SK-N-DZ (cell line): ENCODE measurements around the gene UCN3. TPM values are rescaled to one million over a fixed set of nuclear protein-coding genes. Genes with fewer than 3 reads are reported as not detected.

ENCODE experiments used
- DNase-seq: peaks from one replicate; pipeline ENCODE4 v3.0.0-alpha.2; 2015; ENCODE audit warnings: low spot score
- polyA plus RNA-seq, 2 experiments: library from polyadenylated mRNA; depleted of rRNA; stranded (reverse); fragments of >200 nt; gene quantifications; 2 replicates each; pipeline ENCODE4 v1.2.3, GENCODE V29; 2014

Gene UCN3, protein sequence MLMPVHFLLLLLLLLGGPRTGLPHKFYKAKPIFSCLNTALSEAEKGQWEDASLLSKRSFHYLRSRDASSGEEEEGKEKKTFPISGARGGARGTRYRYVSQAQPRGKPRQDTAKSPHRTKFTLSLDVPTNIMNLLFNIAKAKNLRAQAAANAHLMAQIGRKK
- not detected in 2 replicates for polyA plus RNA-seq (2014; cell fraction: cytosol; rRNA removed)
- polyA plus RNA-seq (2014; cell fraction: nucleus; rRNA removed): not detected in 2 replicates

DNA sequence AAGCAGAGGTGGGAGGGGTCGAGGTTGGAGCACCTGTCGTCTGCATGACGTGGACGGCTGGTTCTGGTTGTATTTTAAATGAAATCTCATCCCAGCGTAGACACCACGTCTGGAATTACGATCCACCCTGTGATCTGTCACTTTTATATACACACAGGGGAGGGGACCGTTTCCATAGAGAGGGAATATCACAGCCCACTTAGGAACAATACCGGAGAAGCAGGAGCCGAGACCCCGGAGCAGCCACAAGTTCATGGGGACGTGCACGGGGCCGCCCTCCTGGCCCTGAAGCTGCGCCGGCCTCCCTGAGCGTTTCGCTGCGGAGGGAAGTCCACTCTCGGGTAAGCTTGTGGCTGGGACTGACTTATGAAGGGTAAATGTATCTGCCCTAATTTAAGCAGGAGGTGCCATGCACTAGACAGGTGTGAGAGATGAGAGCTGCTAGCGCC, at the start of gene UCN3:
Gene UCN3, plus strand, starts transcription at position 77 of the 449 bp plus-strand sequence. CDS start 8,755 bp downstream, outside the sequence.
- no peak for DNase-seq

DNA sequence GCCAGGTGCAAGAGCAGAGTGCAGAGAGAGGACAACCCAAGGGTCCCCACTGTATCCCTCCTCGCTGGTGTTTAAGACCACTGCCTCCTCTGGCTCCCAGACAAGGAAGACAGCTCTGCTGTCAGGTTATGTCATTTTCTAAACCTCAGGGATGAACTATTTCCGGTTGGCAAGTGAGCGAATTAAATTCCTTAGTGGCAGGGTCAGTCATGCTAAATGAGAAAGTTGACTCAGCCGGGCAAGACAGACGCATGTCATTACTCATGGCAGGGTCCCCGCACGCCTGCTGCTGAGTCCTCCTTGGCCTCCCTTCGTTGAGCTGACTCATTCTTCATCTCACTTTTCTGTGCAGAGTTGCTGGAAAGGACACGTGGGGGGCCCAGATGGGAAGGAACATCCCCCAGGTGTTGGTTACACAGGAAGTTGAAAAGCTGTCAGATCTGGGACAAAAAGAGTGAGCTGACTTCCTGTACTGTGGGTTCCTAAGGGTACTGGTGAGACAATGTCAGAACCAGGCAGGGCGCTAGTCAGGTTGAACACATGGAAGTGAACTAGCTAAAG, 47.1 kb upstream of the UCN3 start:
- DNase-seq: no peak

DNA sequence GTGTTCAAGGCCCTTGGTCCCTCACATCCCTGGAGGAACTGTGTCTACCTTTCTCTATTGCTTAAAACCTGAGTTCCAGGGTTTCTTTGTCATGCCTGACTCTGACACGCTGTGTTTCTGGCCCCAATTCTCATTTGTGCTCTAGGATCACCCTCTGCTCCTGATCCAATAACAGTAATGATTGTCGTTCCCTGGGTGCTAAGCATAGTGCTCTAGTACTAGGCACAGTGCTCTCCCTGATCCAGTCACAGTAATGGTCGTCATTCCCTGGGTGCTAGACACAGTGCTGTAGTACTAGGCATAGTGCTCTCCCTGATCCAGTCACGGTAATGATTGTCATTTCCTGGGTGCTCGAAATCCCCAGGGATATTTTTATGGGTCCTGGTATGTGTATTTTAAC, 46.6 kb upstream of the UCN3 start:
- DNase-seq: no peak

DNA sequence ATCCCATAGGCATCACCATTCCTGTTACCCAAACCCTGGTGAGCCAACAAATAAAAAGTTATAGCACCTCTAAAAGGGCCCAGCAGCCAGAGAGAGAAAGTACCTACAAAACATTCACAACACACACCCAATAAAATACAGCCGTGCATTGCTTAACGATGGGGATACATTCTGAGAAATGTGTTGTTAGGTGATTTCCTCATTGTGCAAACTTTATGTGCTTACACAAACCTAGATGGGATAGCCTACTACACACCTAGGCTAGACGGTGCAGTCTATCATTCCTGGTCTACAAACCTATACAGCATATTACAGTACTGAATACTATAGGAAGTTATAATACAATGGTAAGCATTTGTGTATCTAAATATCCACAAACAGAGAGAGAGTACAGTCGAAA, 44.9 kb upstream of the UCN3 start:
- no peak for DNase-seq

DNA sequence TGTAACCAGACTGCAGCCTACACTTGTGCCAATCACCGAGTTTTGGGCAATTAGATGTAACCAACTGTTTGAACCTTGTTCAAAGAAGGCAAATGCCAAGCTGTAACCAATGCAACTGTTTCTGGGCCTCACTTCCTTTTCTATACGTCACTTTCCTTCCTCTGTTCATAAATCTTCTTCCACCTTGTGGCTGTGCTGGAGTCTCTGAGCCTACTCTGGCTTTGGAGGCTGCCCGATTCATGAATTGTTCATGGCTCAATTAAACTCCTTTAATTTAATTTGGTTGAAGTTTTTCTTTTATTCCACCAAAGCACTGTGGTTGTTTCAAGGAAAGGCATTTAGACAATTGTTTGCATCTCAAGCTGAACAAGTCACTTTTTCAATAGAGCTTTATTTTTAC, 43.5 kb upstream of the UCN3 start:
- no peak for DNase-seq

DNA sequence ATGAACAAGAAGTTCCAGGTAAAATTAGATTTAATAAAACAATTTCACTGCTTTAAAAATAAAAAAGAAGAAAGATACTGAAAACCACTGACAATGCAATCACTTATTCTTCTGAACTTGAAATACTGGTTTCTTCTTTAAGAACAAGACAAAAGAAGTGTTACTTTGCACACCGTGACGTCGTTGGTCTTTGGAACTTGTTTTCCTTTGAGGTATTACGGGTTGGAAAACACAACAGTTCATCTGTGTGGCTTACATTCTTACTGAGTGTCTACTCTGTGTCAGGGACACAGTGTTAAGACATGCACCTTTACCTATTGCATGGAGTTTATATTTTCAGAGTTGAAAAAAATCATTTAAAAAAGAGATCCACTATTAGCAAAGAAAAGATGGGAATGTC, 41.3 kb upstream of the UCN3 start:
- no peak for DNase-seq

DNA sequence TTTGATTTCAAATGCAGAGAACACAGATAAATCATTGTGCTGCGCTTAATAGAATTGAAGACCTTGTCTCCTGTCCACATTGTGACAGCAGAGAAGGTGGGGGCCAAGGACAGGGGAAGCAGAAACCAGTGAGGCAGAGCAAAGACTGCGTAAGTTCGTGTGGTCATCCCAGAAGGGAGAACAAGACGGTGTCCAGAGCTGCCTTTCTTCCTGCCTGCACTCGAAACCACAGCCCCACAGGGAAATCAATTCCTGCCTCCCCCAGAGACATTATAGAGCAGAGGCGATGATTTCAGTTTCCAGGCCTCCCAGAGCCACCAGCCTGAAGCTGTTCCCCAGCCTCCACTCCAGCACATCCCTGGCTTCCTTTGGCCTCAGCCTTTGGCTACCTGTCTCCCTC, 39.7 kb upstream of the UCN3 start:
- peak; percentile 70 for DNase-seq

DNA sequence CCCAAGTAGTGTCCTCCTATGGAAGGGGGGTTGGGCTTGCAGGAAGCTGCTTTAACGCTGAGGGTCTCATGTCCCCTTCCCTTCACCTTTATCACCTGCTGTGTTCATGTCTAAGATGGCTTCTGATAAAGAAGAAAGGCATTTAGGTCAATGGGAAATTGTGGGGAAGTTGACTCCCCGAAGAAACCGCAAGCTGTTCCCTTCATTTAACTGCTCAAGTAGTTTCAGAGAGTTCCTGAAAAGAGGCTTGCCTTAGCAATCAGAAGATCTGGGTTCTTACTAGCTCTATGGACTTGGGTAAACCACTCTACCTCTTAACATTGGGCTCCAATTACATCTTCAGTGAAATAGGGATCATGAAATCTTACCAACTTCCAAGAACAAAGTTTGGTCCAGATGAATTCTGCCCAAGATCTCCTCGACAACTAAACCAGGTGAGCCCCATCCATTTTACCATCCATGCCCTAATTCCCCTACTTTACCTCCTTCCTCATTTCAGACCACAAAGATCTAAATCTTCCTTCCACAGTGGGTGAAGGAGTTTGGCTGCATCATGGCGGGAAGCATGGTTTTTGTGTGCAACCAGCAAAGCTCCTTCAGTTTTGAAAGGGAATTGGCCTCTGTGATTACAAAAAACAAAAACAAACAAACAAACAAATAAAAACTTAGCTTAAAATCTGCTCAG, 30.4 kb upstream of the UCN3 start:
- no peak for DNase-seq

DNA sequence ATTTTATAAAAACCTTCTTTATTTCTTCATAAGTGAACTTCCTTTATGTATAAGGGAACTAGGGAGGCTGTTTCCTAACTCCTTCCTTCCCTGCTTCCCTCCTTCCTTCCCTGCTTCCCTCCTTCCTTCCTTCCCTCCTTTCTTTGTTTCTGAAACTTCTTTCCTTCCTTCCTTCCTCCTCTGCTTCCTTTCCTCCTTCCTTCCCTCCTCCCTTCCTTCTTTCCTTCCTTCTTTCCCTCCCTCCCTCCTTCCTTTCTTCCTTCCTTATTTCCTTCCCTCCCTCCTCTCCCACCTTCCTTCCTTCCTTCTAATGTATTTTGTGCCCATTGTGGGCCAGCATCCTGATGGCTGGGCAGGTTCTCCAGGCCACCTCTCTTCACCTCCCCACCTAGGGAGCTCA, 26.8 kb upstream of the UCN3 start:
- DNase-seq: no peak

DNA sequence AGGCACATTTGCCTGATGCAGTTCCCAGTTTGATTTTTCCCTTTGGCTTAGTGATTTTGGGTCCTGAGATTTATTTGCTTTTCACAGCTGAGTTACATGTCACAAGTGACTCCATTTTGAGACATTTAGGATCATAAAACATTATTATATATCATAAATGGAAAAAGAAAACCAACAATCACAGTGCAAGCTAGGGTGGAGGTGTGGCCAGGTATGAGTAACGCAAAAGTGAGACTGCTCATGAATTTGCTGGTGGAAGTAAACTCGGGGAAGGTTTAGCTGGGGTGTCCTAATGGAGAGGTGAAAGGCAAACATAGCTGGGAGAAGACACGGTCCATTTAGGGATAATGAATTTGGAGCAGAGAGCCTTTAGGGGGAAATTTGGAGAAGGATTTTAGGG, 21.7 kb upstream of the UCN3 start:
- DNase-seq: no peak

DNA sequence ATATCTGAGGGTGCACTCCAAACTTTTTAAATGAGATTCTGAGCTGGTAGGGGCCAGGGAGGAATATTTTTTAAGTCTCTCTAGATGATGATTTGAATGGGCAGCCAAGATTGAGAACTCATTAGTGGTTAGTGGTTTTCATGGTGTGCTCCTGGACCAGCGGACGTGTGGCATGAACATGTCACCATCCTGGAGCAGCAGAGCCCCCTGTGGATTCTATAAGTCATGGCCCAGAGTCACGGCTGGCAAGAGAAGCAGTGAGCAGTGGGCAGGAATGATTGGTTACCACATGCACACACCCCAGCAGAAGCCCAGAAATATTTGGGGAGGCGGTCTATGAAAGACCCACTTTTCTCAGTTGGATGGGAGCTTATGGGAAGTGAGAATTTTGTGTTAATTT, 21.2 kb upstream of the UCN3 start:
- DNase-seq: no peak

DNA sequence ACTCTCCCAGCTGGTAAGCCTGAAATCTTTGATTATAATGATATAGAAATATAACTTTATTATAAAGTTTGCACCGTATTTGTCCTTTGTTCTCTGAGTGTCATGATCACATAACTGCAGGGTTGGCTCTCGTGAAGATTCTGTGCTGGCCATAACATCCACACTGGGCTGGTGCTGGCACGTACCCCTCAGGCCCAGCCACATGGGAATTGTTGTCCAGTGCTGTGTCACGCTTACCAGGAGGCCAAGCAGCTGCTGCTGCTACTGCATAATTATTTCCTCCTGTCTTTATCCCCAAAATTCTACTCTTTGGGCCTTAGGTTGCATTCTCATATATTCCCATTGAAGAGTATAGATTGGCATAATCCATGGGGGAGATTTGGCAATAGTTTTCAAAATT, 20.8 kb upstream of the UCN3 start:
- no peak for DNase-seq

DNA sequence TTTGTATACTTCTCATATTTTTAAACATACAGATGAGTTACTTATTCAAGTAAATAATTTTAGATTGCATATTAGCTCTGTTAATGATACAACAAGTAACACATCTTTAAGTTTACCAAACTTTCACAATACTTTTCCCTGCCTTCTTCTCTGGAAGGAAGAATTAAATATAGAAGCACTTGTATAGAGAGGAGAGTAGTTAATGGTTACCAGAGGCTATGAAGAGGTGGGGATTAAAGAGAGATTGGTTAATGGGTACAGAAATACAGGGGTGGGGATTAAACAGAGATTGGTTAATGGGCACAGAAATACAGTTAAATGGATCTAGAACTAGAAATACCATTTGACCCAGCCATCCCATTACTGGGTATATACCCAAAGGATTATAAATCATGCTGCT, 20.0 kb upstream of the UCN3 start:
- DNase-seq: no peak

DNA sequence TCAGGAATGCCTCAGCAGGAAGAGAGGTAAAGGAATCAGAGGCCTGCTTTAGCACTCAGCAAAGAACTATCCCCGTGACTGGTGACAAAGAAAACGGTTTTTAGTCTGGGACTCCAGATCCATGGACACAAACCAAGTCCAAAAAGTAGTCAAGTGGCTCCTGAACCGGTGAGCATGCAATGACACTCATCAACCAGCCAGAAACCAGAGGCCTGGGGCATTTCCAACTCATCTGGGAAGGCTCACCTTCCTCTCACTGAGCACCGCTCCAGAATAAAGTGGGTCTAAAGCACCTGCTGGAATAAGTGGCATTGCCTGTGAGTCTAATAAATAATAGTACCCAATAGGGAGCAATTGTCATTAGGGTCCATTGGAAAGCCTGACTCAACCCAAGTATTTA, 17.9 kb upstream of the UCN3 start:
- DNase-seq: no peak

DNA sequence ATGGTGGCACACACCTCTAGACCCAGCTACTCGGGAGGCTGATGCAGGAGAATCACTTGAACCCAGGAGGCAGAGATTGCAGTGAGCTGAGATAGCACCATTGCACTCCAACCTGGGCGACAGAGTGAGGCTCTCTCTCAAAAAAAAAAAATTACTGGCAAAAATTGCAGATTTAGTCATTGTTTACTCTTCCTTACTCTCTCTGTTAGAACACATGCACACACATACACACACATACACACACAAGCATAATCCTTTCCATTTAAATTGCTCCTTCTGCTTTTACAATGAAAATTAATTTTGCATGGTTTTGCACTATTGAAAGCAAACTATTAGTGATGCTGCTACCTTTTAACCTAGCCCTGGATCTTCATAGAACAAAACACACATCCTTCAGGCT, 15.4 kb upstream of the UCN3 start:
- DNase-seq: no peak

DNA sequence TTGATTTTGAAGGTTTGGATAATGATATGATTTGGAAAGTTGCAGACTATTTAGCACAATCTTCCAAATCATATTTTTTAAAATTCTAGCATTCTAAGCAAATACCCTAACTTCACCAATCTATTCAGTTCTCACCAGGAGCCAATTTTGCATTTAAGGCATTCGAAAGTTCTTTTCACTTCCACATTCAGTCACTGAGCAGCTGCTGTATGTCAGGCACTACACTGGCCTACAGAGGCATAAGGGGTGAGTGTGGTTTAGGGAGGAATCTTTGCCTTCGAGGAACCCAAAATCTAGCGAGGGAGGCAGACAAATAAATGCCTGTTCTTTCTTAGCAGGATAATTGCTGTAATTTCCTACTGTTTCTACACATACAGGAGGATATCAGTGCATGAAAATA, 10.7 kb upstream of the UCN3 start:
- no peak for DNase-seq

DNA sequence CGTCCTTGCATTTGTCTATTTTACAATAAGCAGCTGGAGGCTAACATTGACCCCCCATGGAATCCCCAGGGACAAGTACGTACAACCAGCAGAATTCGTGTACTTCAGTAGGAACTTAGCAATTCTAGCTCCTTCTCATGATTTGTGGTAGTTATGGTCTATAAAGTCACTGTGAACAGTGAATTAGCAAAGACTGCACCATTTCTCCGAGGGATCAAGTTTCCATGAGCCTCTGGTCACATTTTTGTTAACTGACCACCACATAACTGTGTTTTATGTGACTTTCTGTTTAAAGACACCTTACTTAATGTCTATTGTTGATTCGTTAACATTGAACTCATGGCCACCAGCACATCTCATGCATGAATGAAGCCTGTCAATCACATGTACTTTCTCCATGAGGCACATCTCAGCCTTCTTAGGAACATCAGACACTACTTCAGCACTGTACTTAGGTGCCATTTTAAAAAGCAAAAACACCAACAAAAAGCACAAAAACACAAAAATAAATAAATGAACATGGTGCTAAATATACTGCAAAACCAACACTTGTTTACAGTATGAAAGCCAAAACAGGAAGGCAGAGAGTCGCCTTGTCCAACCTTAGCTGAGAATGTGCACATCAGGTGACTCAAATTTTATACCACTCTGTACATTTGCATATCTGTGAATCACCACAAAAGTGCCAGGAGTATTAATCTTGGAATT, 9.0 kb upstream of the UCN3 start:
- no peak for DNase-seq

DNA sequence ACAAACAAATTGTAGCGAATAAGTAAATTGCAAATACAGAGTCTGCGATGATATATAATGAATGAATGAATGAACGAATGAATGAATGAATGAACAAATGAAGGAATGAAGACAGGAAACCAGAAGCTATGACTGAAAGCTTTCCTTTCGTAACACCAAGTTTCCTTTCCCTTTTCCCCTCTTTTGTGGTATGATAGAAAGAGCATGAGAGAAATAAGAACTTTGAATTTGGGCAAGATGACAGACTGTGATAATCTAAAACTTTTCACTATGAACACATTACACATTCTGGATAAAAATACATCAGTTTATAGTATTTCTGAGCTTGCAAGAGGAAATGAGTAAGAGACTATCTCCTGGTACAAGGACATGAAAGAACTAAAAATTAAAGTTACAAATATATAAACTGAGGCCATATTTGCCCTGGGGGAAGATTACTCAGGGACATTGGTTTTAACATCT, 8.4 kb upstream of the UCN3 start:
- no peak for DNase-seq

DNA sequence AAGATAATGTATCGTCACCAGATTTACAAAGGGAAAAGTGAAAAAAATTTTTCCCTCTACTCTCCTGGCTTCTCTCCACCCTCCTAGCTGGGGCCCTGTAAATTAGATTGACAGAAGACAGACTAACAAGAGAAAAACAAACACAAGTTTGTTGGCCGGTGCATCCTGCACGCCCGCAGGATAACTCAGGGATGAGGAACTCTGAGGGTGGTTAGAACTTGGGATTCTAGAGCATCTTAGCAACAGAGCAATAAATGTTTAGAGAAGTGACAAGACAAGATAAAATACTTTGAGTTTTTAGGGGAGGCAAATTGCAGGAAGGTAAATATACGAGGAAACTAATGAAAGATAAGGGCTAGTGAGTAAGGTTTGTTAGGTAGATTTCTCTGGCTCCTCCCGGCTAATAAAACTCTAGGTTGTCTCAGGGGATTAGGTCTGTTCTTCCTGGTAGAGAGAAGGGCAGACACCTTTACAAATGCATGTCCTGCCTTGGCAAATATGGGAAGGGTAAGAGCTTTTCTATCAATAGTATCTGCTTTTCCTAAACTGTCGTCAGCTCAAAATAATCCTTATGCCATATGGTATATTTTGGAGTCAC, 4.3 kb upstream of the UCN3 start:
- DNase-seq: no peak

DNA sequence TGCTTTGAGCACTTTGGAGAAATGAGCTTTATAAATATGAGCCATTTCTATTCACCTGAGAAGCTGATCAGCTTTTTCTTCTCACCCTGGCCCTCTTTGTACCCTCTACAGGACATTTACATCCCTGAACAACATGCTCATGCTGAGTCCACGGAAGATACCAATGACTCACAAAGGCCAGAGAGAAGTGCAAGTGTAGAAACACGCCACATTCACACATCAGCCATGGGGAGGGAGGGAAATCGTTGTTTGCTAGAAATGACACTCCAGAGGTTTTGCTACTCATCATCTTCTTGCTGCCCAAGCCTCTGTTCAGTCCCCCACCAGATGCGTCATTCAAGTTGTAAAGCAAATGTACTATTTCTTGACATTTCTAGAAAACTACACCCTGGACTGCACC, 2.8 kb upstream of the UCN3 start:
- no peak for DNase-seq

DNA sequence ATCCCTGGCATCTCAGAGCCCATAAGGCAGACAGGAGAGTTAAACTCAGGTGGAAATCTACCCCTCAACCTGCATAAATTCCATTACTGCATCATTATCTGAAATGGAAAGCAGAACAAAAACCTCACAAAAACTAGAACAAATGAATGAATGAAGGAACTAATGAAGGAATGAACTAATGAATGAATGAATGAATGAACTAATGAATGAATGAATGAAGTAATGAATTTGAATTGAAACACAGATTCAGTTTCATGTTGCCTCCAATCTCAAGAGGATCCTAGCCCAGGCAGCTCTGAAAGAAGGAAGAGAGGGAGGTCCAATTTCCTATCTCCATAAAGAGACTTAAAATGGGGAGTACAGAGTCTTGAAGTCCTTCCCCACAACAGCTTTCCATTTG, 1.9 kb upstream of the UCN3 start:
- no peak for DNase-seq

DNA sequence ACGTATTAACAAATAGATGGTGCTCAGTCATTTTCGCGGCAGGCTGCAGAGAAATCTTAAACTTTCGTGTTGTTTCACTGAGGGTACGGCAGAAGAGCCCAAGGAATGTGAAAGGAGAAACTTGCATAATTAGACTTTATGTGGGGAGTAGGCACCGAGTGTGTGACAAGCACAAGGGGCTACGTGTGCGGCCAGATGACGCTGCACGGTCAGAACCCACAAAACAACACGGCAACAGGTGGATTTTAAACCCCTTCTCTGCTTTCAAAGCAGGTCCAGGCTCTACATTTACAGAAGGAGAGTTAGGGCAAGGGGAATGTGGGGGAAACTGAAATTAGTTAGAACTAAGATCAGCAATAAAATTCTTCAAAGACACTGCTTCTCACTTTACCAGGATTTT, 392 bp upstream of the UCN3 start:
- no peak for DNase-seq
